ENCODE data around the gene GTF3C1.
"Not testable (repeated sequence)": the region's sequence is repeated elsewhere in the genome, so short reads cannot be mapped to it uniquely, and the experiment has no call there.

Gene GTF3C1

GRCh38 chr16:27462846-27463682, 86.6 kb downstream of the GTF3C1 start:
- DNase-seq (ENCODE audit: low read depth in 2 of 2) = no peak

DNA sequence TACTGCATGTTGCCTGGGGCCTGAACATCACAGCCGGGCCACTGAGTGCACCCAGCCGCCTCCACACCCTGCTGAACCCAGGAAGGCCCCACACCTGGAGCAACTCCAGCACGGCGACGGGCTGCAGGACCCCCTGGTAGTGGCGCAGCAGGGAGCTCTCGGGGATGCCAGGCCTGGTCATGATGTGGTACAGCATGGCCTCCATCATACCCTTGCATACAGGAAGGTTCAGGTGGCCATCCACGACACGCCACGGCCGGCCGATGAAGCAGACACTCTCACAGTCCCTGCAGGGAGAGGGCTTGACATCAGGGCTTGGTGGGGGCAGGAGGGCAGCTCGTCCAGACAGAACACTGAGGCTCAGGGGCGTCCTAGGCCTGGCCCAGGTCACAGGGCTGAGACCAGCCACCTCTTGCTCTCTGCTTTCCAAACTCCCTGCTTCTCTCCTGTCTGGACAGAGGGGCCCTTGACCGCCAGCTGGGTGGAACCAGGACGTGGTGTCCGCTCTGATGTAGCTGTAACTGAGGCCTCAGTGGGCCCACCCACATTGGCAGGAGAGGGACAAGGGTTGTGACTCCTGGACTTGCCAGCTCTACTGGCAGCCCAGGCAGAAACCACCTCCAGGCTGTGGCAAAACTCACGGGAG, 87.4 kb downstream of the GTF3C1 start:
- DNase-seq (ENCODE audit: low read depth in 2 of 2) = no peak

DNA sequence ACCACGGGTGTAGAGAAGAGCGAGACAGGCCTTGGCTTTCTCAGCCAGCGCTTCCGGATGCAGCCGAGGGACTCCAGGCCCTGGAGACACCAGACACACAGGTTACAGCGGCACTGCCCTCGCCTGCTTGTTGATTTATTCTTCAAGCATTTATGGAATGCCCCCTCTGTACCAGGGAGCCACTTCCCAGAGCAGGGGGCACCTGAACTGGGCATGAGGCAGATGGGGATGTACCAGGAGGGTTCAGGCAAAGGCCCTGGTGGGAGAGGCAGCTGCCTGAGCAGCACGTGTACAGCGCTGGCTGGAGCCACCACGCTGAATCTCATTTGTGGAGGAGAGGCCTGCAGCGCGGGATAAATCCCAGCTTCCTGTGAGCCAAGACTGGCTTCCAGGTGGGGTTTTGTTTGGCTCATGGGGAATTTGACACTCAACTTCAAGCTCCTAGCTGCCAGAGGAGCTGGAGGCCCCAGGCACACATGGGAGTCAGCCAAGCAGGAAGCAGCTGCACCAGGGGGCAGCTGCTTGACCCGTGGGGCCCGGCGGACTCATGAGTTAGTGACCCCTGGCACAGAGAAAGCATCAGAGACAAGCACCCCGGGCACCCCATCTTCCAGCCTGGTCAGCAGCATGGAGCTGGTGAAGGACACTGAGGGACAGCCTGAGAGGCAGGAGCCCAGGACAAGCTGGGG, 88.1 kb downstream of the GTF3C1 start:
- no peak for DNase-seq (ENCODE audit: low read depth in 2 of 2)

DNA sequence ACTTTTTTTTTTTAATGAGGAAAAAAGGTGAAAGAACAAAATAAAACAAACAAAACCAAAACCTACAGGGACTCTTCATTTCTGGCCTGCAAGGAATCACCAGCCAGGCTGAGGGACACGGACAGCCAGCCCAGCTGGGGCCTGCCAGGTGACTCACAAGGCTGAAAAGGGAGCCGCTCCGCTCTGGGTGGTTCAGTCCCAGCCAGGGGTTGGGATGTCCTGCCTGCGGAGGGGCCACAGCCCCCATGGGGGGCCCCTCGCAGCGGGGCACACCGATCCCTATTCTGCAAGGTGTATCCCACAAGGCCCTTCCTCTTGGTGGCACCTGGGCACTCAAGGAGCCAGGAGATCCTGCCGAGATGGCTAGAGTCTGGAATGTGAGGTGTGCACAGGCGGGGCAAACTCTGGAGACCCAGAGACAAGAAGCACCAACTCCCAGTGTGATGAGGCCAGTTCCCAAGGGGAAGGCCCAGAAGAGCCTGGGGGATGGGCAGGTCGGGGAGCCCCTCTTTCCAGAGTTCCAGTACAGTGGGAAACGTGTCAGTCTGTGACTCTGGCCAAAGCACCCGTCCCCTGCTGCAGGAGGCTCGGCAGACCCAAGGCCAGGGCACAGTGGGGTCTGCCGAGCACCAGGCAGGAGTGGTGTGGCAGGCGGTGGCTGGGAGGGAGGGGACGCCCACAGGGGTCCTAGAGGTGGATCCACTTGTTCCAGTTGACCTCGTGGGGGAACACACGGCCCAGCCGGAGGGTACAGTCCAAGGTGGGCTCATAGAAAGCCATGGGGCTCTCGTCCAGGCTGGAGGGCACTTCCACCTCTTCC, 88.8 kb downstream of the GTF3C1 start:
- no peak for DNase-seq (ENCODE audit: low read depth in 2 of 2)

- no peak for DNase-seq (ENCODE audit: low read depth in 2 of 2)
Observed at GRCh38 chr16:27460213-27460612, 89.5 kb downstream of the GTF3C1 start.

GRCh38 chr16:27458987-27459688, 90.6 kb downstream of the GTF3C1 start:
- DNase-seq (ENCODE audit: low read depth in 2 of 2) = no peak

- DNase-seq (ENCODE audit: low read depth in 2 of 2) = no peak
Observed at GRCh38 chr16:27458258-27458657, 91.5 kb downstream of the GTF3C1 start.

- not testable (repeated sequence) for DNase-seq (ENCODE audit: low read depth in 2 of 2)
Observed at GRCh38 chr16:27457605-27457900, 92.2 kb downstream of the GTF3C1 start.

GRCh38 chr16:27455700-27456099, 94.0 kb downstream of the GTF3C1 start:
- DNase-seq (ENCODE audit: low read depth in 2 of 2) = no peak

- DNase-seq (ENCODE audit: low read depth in 2 of 2) = no peak
Observed at GRCh38 chr16:27453494-27453825, 96.3 kb downstream of the GTF3C1 start.

DNA sequence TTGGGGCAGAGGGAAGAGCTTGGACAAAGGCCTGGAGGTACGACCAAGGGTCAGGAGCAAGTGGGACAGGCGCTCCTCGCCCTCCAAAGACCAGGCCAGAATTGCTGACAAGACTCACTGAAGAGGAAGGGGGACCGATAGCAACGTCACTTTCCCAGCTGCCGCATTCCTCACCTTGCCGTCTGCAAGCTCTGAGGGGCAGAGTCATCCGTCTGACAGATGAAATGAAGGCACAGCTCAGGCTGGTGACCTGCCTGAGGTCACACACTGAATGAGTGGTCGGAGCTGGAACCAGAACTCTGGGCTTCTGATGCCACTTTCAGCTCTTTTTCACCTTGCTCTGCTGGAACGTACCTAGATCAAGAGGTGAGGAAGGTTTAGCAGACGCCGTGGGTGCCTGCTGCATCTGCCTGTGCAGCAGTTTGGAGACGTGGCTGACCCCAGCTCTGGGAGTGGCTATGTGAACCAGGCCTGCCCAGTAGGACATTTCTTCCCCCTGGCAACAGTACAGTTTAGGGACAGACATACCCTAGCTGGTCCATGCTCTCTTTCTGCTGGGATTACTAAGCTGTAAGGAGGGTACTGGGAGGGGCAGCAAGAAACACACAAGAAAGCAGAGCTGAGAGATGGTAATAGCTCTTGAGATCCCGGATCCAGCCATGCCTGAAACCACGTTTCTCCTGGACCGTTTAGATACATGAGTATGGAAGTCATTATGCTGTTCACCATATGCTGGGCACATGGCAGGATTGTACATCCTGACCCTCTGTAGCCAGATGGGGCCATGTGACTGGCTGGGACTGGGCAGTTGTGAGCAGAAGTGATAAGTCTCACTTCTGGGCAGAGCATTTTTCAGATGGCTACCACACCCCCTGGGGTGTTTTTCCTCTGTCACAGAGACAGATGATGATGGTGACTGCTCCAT, 96.9 kb downstream of the GTF3C1 start:
- DNase-seq (ENCODE audit: low read depth in 2 of 2) = no peak

DNA sequence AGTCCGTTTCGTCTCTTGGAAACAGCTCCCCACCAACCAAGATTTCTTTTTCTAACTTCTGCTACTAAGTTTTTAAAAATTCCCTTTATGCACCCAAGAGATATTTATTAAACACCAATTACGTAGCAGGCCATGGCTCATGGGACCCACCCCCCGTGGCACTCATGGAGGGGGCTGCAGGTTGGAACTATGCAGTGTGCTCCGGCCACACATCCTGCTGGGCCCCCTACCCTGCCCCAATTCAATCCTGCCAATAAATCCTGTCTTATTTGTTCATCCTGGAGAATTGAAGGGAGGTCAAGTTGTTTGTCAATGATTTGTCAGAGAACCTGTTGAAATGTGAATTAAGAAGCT, 99.5 kb downstream of the GTF3C1 start:
- DNase-seq (ENCODE audit: low read depth in 2 of 2) = no peak

GRCh38 chr16:27449434-27450195, 100.1 kb downstream of the GTF3C1 start:
- peak; percentile 42 to 51 for DNase-seq (ENCODE audit: low read depth in 2 of 2)

GRCh38 chr16:27448532-27449433, 100.9 kb downstream of the GTF3C1 start:
- DNase-seq (ENCODE audit: low read depth in 2 of 2) = no peak

- no peak for DNase-seq (ENCODE audit: low read depth in 2 of 2)
Observed at GRCh38 chr16:27447301-27447700, 102.4 kb downstream of the GTF3C1 start.

DNA sequence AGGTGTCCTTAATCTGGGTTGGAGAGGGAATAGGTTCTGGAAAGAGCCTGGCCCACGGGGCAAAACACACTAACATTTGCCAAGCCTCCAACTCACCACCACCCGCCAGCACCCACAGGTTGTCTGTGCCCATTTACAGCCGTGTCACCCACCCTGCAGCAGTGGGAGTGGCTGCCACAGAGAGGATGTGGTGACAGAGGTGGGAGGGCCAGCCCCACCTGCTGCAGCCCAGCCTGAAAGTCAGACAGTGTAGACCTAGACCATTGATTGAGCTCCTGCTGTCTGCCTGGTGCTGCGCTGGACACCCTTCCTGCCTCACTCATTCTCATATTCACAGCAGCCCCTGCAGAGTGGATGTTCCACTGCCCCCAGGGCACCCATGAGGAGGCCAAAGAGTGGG, 103.0 kb downstream of the GTF3C1 start:
- DNase-seq (ENCODE audit: low read depth in 2 of 2) = no peak

DNA sequence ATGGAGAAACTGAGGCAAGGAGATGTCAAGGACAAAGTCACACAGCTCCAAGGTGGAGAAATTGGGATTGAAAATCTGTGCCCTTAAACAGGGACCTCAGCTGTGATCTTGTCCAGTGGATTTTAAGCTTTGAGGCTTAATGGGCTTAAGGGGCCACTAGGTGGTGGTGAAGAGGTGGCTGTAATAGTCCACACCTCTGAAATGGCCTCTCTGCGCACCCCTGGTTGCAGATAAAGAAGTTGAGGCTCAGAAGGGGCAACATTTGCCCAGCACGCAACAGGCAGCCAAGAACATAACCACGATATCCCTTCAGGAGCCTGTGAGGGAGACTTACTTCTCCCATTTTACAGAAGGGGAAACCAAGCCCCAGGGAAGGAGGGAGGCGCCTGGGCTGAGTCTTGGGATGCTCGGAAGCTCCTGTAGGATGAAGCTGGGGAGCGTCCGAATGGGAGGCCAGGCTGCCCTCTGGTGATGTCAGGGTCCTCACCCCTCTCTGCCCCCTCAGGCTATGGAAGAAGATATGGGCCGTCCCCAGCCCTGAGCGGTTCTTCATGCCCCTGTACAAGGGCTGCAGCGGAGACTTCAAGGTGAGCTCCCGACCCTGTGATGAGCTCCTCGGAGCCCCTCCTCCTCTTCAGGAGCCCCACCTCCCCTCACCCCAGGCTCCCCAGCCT, 104.1 kb downstream of the GTF3C1 start:
- no peak for DNase-seq (ENCODE audit: low read depth in 2 of 2)

DNA sequence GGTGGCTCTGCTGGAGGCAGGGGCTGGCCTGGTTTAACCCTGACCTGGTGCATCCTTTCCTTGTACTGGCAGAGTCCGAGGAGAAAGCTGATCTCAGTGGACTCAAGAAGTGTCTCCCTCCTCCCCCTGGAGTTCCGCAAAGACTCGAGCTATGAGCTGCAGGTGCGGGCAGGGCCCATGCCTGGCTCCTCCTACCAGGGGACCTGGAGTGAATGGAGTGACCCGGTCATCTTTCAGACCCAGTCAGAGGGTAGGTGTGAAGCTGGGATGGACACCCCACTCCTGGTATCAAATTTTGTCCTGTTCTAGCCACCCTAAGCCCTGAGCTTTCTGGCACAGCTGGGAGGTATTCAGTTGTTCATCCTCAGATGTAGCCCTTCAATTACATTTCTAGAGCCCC, 105.2 kb downstream of the GTF3C1 start:
- no peak for DNase-seq (ENCODE audit: low read depth in 2 of 2)

Measured in activated CD4-positive, alpha-beta T cell treated with anti-CD3 and anti-CD28 coated beads for 24 hours (primary cell).